ENCODE measurements around the gene FAM20C. TPM values are rescaled to one million over a fixed set of nuclear protein-coding genes. Genes with fewer than 3 reads are reported as not detected.

The FAM20C gene
- total RNA-seq (2022) (8.8 and 14.2 TPM in 2 replicates), Bru-seq, nascent RNA (percentile 35 among the genes with signal in this experiment), BruChase-seq, experiment 1, labeled RNA remaining after a 6-hour chase (percentile 44 among the genes with signal in this experiment), BruChase-seq, experiment 2, labeled RNA remaining after a 2-hour chase (percentile 42 among the genes with signal in this experiment)
- long read RNA-seq, transcript FAM20C-201 (10 exons, 2,751 nt) = major isoform, 11 of 16 reads
- long read RNA-seq, partial matches to known transcripts = 5 of 16 reads
- long read RNA-seq, other reads (novel, unspliced or antisense) = 0 of 16 reads

- DNase-seq (ENCODE audit: unreplicated experiment) = peak; percentile 84
- Mint-ChIP-seq H3K27me3 (ENCODE audit: insufficient read depth, unreplicated experiment) (no peaks in the 10 kb centered on the region), H3K36me3 (ENCODE audit: insufficient read depth, unreplicated experiment) (peaks cover 13% of the 10 kb centered on the region), H3K27ac (ENCODE audit: low read depth, unreplicated experiment) (no peak within 1 kb of the TSS), H3K4me1 (ENCODE audit: insufficient read depth, unreplicated experiment) (peaks cover 14% of the 10 kb centered on the region), H3K4me3 (ENCODE audit: unreplicated experiment) (peak within 1 kb of the TSS; percentile 75), H3K9me3 (ENCODE audit: unreplicated experiment) (no peaks in the 10 kb centered on the region)
- no TSS peak for BruUV-seq (replicated peaks)
- CTCF ChIA-PET = no interaction called here
- intact Hi-C loops (cut with micrococcal nuclease) = loop anchor here (5.0 kb wide), 1 partner anchor 50 kb away; no protein-coding TSS in a partner anchor
- POLR2A ChIA-PET = interaction anchor here (0.6 to 2.1 kb wide), 14 partner anchors 23 to 968 kb away, joined by 3 to 13 read pairs (median 4); partner anchors contain the start of gene ZFAND2A
- no peak for TF ChIP-seq CTCF (IDR thresholded peaks at IDR 0.05; ENCODE audit: unreplicated experiment)
Measured at GRCh38 chr7:191981-192649, at the start of gene FAM20C. FAM20C (plus strand) TSS chr7:192571; CDS start chr7:193200, 629 bp downstream.

DNA sequence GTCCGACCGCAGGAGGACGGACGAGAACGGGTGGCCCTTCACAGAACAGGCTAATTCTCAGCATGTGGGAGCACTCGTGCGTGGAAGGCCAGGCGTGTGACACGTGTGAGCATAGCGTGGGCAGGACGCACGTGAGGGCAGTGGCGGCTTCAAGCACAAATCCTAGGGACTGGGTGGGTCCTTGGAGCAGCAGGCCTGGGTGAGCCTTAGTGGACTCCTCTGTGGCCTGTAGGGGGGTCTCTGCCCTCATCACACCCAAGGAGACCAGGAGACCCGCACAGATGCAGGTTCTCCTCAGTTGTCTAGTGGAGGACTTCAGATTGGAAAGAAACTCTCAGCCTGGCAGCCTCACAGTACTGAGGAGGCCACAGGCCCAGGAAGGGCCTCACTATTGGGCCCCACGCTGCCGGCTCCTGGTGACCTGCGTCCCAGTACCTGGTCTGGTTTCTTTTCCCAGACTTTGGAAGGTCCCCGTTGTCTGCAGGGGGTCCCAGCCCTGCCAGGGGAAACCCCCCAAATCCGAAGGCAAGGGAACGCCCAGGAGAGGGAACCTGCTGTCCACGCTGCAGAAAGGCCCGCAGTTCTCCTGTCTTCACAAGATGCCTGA lies 49.1 kb upstream of the FAM20C start:
- no peak for TF ChIP-seq CTCF (IDR thresholded peaks at IDR 0.05; ENCODE audit: unreplicated experiment)
- Mint-ChIP-seq H3K4me3 (ENCODE audit: unreplicated experiment) (no peak overlapping the region), H3K27me3 (ENCODE audit: insufficient read depth, unreplicated experiment) (no peaks in the 10 kb centered on the region), H3K4me1 (ENCODE audit: insufficient read depth, unreplicated experiment) (no peaks in the 10 kb centered on the region), H3K36me3 (ENCODE audit: insufficient read depth, unreplicated experiment) (peaks cover 9% of the 10 kb centered on the region), H3K9me3 (ENCODE audit: unreplicated experiment) (no peaks in the 10 kb centered on the region), H3K27ac (ENCODE audit: low read depth, unreplicated experiment) (no peak overlapping the region)
- DNase-seq (ENCODE audit: unreplicated experiment) = no peak
- no TSS peak for BruUV-seq (replicated peaks)
- CTCF ChIA-PET = interaction anchor here (0.7 kb wide), 1 partner anchor 14 kb away, joined by 3 read pairs; no protein-coding TSS in a partner anchor
- intact Hi-C loops (cut with micrococcal nuclease) = no loop called here
- POLR2A ChIA-PET = no interaction called here

GRCh38 chr7:143811-144453 lies 48.4 kb upstream of the FAM20C start:
- H3K27ac Mint-ChIP-seq (ENCODE audit: low read depth, unreplicated experiment) = no peak overlapping the region

More at GRCh38 chr7:143811-144453, 48.4 kb upstream of the FAM20C start:
- no peak for TF ChIP-seq CTCF (IDR thresholded peaks at IDR 0.05; ENCODE audit: unreplicated experiment)
- peaks cover 9% of the 10 kb centered on the region for H3K36me3 Mint-ChIP-seq (ENCODE audit: insufficient read depth, unreplicated experiment)
- no peak for DNase-seq (ENCODE audit: unreplicated experiment)
- intact Hi-C loops (cut with micrococcal nuclease) = no loop called here
- BruUV-seq (replicated peaks) = no TSS peak
- POLR2A ChIA-PET = no interaction called here
- no peaks in the 10 kb centered on the region for H3K4me1 Mint-ChIP-seq (ENCODE audit: insufficient read depth, unreplicated experiment)
- no peaks in the 10 kb centered on the region for H3K9me3 Mint-ChIP-seq (ENCODE audit: unreplicated experiment)
- no peaks in the 10 kb centered on the region for H3K27me3 Mint-ChIP-seq (ENCODE audit: insufficient read depth, unreplicated experiment)
- no peak overlapping the region for H3K4me3 Mint-ChIP-seq (ENCODE audit: unreplicated experiment)
- CTCF ChIA-PET = interaction anchor here (0.6 kb wide), 1 partner anchor 1288 kb away, joined by 3 read pairs; no protein-coding TSS in a partner anchor
